IPS DF 4.7 (cell line): Measurements from ENCODE around the gene H2BK1.
A peak's percentile ranks its signal among the peaks of the same experiment; 100 is the strongest.

Source experiments
- DNase-seq: peaks from one replicate; pipeline ENCODE4 v3.0.0-alpha.2; 2013; ENCODE audit warnings: low spot score; ENCODE audit errors: extremely low read depth

The H2BK1 gene

DNA sequence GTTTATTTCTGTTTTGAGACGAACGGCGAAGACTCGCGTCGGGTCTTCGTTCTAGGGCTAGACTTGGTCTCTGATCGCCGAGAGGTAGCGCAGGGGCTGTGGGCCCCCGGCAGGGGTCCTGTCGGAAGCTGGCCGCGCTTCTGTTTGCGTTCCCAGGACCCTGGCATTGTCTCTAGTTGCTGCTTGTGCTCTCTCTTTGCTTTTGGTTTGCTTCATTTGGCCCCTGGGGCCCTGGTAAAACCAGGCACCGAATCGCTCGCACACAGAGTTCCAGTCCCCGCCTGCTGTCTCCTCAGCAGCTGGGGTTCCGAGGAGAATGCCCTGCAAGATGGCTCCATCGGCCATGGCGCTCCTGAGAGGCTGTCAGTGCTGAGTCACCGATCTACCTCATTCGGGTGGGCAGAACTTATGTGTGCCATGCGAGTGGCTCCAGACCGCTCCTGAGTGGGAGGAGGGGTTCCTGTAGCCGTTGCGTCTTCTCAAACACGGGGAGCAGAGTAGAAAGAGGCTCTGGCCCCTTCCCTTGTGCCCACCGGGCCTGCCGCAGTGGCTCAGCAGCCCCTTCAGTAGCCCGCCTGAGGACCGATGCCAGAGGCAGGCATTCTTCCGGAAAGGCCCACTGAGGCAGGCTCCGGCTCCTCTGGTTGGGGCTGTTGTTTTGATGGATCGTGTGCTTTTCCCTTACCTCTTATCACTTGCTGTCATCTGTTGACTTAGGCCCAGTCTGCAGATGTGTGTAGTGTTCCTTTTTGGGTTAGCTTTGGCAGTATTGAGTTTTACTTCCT lies 22.8 kb upstream of the H2BK1 start:
- DNase-seq, result no peak

DNA sequence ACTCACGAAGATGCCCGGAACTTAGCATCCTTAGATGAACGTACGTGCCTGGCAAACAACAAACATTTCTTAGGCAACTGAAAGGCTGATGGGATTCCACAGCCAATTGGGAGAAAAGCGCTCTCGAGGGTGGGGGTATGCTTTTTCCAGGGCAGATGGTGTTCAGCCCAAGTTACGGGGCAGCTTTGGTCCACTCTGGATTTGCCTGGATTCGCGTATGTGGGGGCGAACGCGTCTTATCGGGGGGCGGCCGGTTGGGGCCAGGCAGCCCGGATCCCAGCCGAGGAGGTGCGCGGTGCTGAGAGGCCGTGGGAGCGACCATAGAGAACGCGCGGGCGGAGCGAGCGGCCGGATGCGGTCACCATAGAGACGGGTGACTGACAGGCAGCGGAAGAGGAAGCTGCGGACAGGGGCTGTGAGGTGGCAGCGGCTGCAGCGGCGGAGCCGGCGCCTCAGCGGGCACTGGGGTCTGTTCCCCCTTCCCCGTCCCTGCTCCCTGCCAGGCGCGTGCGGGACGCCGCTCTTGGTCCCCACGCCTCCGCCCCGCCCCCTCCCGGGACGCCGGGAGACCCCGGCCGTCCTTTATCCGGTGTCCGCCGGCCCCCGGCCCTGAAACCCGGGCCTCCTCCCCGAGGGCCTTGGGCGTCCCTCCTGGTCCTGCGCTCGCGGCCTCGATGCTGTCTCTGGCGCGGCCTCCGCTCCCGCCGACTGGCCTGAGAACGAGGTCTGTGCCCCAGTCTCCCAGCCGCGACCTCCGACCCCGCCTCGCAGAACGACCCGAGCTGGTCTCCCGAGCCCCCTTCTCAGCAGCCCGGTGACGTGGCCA lies 22.0 kb upstream of the H2BK1 start, which contains the start of gene CHPF2:
CHPF2 (plus strand) TSS at position 393 of the 826 bp plus-strand sequence. CDS start 1,529 bp downstream, outside the sequence.
- DNase-seq, result no peak

DNA sequence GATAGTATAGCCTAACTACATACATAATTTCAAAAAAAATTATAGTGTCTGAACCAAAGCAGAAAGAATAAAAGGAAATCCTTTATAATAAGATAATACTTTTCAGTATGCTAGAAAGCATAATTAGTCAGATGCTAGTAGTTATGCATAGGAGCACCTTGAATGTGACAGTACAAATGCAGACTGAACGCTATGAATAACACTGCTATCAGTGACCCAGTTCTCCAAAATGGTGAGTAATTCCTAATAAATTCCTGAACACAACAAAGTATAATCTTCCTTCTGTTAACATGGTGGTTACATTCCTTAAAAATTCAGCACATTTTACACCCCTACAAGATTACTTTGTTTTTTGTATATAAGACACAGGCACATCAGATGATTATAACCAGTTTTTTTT lies 20.8 kb upstream of the H2BK1 start:
- no peak for DNase-seq

DNA sequence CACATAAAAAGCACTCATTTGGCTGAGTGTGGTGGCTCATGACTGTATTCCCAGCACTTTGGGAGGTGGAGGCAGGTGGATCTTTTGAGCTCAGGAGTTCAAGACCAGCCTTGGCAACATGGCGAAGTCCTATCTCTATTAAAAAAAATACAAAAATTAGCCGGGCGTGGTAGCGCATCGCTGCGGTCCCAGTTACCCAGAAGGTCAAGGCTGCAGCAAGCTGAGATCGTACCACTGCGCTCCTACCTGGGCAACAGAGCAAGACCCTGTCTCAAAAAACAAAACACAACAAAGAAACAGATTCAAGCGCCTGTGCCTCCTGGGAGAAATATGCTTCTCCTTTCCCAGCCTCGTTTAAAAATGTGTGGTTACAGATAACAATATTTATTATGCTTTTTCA lies 19.0 kb upstream of the H2BK1 start:
- no peak for DNase-seq

DNA sequence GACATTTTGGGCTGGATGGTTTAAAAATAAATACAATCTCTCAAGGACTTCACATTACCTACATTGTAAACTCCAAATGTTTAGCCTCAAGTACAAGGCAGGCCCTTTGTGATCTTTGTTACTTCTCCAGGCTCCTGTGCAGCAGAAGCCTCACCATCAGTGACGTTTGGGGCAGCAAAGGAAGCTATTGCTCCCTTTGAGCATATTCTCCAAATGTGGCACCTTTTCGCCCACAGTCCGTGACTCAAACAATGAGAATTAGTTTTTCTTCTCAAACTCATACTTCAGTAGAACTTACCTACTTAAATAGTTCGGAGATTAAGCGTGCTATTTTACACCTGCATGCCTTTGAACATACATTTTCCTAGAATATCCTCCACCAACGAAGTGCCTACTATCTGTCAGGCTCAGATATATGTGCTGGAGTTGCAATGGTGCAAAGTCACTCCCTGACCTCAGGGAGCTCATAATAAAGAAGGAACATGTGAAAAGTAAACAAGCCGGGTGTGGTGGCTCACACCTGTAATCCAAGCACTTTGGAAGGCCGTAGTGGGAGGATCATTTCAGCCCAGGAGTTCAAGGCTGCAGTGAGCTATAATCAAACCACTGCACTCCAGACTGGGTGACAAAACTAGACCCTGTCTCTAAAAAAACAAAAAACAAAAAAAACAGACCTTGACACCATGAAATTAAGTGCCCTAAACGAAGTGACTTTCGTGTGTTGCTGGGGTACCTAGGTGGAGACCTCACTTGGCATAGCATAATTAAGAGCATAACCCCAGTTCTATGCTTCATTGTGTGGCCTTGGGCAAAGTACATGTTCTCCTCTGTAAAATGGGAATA lies 18.0 kb upstream of the H2BK1 start:
- no peak for DNase-seq

DNA sequence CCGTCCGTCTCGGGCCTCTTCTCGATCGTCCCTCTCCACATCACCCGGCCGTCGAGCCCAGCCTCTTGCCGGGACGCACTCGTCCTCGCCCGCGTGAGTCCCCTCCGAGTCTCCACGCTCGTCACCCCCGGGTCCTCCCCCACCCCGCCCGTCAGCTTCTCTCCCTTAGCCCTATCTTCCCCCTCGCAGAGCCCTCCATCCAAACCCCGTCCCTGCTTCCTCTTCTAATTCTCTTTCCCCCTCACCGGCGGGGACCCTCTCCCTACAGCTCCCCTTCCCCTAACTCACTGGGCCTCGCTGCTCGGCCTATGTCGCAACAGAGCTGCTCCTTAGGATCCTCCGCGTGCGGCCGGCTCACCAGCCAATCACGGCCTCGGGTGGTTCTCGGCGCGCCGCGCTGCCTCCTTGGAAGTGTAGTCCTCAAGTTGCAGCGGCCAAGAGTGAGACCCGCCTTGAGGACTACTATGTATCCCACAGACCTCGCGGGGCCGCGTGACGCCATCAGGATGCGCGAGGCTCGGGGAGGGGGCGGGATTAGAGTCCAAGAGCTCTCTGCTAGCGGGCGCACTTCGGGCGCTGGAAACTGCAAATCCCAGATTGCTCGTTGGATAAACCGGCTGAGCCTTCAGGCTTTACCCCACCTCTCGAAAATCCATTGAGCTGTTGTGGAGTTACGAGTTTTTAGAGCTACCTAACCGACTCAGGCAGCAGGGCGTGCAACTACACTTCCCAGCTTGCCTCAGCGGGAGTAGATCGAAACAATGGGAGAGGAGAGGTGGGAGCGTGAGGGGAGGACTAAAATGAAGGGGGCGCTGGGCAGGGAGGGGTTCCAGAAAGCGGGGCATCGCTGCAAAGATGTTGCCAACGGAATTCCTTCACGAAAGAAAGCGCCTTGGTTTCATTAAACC lies 16.8 kb upstream of the H2BK1 start, which contains the start of gene ABCF2:
ABCF2 (minus strand) TSS at position 331 of the 908 bp plus-strand sequence. CDS start 747 bp downstream, outside the sequence.
- peak; percentile 90 for DNase-seq

DNA sequence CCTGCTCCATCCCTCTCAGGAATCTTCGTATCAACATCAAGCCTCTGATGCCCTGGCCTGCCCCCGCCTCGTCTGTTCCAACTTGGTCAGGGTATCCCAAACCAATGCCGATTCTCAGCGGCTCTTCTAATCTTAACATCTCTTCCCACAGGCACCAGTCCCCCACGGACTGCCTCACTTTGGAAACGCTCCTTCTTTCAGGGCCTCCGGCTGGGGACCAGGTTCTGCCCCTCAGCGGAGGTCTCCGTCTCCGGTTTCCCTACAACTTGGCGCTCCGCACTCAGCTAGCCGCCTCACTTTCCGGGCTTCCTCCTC lies 16.2 kb upstream of the H2BK1 start:
- no peak for DNase-seq

DNA sequence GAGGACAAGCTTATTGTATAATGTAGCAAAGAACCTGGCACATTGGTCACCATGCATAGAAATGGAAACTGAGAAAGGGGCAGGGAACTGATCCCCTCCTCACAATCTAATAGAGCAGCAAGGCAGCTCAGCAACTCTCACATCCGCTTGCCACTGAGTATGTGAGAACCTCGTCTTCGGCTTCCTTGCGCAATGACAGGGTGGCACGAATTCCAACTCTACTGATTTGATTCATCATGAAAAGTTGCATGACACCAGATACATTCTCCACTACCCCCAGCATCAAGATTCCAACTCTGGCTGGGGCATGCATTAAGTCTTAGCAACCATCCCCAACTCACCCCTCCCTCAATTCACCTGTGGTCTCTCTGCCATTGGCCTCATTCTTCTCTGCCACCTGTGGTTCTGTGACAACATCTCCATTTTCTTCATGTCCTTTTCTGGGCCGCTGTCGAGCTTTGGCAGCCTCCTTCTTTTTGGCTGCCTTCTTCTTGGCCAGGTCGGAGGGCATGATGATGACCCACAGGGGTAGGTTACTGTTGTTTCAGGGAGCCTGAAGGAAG lies 15.7 kb upstream of the H2BK1 start:
- no peak for DNase-seq

DNA sequence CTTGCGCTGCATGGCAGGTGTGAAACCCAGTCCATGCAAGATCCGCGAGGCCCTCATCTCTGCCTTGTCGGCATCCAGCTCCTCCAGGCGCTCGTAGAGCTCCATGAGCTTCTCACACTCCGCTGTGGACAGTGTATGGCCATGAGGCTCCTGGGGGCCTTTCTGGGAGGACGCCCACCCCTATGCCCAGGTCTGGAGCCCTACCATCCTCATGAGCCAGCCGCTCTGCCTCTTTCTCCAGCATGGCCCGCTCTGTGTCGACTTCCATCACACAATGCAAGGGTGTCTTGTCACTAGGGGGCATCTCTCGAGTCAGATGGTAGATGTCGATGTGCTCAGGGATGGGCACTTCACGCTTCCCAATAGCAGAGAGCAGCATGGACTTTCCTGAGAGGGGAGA lies 13.4 kb upstream of the H2BK1 start:
- no peak for DNase-seq

DNA sequence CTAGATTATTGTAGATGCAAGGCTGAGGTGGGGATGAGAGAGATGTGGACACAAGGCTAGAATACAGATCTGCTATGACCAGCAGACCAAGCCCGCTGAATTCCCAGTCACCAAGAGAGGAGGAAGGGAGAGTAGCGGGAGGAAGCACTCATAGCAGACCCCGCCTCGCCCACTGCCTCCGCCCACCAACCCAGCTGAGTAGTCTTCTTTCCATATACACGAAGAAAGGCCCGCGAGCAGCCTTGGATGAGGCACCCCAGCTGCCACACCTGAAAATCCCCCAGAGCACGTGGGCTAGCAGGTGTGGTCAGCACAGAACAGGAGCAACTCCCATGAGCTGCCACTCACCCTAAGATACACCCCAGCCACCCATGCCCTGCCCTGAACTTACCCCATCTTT lies 7.9 kb upstream of the H2BK1 start:
- DNase-seq, result no peak

DNA sequence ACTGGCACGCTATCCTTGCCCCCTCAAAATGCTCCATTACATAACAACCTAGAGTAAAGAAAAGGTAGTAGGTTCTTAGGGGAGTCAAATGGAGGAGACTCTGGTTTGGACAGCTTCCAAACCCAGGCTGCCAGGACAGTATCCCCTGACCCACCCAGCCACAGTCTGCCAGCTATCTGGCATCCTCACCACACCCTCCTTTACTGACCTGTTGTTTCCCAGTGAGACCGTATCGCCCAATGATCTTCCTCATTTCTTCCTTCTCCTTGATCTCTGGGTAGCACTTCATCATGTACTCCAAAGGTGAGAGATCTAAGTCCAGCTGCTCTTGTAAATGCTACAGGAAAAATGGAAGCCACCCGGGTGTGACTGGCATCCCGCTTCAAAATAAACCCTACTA lies 5.1 kb upstream of the H2BK1 start:
- DNase-seq, result no peak

DNA sequence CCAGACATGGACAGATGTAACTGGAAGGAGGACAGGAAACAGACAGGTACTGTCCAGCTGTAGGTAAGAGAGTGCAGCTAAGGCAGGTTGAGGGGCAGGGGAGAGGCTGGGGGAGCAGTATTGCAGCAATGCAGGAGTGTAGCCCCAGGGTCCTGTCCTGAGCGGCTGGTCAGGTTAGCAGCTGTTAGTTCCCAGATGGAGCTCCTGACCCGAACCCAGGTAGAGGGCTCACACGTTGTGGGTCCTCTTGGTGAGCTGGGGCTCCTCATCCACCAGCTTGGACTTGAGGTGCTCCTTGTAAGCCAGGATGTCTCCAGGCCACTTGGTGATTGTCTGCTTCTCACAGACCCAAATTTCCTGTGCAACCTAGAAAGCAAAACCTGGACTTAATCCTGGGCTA lies 3.5 kb upstream of the H2BK1 start:
- DNase-seq, result no peak

DNA sequence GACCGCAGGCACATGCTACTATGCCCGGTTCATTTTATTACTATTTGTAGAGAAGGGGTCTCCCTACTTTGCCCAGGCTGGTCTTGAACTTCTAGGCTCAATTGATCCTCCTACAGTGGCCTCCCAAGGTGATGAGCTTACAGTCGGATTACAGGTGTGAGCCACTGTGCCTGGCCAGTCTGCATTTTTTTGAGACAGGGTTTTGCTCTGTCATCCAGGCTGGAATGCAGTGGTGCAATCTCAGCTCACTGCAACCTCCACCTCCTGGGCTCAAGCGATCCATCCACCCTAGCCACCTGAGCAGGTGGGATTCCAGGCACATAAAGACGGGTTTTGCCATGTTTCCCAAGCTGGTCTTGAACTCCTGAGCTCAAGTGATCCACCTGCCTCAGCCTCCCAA lies 2.3 kb upstream of the H2BK1 start:
- no peak for DNase-seq

DNA sequence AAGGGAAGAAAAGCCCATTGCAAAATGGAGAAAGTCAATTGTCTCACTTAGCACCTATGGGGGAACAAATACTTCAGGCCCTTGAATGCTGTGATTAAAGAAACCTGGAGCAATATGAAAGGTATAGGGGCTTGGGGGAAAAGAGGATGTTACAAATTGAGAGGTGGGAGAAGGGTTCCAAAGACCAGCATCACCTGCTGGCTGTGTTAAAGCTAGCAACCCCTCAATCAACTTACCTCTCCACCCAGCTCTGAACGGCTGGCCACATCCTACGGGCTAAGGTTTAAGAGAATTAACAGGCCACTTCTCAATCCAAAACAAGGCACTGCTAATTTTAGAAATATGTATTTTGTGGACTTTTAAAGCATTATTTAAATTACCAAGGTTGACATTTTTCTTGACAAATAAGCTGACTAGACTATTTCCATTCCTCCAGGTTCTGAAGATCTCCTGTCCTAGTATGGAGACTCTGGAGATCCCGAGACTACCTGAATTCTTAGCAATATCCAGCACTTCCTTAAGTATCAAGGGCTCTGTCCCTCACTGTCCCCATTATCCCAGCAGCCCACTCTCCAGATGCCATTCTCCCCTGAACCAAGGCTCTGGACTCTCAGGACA lies 976 bp upstream of the H2BK1 start:
- no peak for DNase-seq

DNA sequence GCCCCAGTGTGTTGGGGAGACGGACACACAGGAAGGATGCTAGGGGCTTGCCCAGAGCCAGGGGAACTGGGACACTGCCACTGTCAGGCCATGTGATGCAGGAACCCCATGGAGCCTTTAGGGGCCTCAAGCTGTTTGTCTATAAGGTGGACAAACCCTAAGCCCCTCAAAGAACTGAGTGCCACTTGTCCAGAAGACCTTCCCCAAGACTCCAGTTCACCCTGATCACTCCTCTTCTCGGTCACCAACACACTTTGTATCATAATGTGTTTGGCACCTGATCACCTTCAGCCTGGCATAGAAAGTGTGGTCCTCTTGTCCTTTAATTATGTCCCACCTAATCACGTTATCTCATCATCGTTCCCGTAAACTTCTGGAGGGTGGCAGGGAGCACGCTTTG lies 700 bp downstream of the H2BK1 start:
- no peak for DNase-seq

DNA sequence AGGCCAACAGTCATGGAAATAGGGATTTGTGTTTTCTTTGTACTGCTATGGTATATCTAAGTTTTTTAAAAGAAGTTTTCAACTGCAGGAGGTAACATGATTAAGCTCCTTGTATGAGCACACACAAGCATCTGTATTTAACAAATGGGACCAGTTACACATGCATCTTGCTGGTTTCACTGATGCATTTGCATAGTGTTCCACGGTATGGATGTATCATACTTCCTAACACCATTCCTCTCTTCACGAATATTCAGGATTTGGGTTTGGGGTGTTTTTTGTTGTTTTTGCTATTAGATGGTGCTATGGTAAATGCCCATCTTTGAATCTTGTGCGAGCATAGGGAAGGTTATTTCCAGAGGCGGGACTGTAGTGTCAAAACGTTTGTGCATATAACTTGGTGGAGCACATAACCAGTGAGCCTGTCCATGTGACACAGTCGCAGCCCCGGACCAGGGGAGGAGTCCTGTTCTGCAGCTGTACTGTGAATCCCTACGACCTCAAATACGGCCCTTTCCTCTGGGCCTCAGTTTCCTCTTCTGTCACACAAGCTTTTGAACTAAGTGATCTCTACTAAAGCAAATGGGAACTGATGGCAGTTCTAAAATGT lies 1.9 kb downstream of the H2BK1 start:
- DNase-seq, result no peak

DNA sequence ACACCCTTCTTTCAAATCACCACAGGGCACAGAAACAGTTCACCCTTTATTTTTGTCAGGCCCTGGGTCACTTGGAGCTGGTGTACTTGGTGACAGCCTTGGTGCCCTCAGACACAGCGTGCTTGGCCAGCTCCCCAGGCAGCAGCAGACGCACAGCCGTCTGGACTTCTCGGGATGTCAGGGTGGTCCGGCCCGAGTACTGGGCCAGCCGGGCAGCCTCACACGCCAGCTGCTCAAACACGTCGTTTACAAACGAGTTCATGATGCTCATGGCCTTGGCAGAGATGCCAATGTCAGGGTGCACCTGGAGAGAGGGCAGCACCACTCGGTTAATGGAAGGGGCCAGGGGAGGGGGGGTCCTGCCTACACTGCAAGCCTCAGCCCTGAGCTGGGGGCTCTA lies 2.5 kb downstream of the H2BK1 start:
- no peak for DNase-seq

DNA sequence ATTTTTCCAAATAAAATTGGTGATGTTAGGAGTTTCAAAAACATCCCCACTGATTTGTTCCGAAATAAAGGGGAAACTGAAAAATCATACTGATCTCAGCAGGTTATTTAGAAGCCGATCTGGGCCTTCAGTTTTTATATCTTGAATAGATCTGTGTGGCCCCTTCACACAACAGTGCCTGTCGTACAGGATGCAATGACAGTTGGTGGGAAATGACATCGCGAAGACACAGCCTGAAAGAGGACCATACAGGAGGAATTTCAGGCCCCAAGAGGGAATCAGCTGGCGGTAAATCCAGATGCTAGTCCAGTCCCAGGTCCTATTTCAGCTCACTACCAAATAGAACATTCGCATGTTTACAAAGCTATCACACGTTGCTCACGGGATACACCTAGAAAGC lies 3.0 kb downstream of the H2BK1 start:
- no peak for DNase-seq

DNA sequence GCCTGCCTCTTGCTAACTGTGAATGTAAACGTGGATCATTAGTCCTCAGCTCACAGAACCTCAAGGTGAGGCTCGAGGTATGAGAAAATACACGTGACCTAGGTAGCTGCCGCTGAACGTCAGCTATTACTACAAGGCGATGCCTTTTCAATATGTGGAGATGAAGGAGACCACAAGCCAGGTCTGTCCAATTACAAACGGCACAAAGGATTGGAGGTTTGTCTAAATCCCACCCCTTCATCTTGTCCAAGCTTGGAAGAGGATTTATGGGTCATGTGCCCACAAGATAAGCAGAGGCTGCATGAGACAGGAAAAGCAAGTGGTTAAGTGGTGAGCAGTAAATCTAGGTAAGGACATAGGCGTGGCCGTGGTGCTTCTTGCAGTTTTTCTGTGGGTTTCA lies 3.4 kb downstream of the H2BK1 start:
- DNase-seq, result no peak

DNA sequence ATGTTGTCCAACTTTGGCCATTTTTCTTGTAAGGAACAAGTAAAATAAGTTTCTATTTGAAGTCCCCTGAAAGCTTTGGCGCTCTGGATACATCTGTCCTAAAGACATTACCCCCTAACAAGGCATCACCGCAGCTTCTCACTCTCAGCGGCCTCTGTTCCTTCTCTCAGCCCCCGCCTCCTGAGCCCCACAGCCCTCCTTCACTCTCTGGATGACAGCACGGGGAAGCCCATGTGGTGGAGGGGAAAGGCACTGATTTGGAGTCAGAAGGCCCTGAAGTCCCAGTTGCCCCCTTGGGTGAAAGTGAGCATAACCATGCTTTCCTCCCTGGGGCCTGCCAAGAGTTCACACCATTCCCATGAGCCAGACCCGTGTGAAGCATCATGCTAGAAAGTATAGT lies 4.6 kb downstream of the H2BK1 start:
- no peak for DNase-seq
